Hematopoietic multipotent progenitor cell treated with erythropoietin and hydrocortisone succinate and interleukin-3 and kit ligand, for 15 days (in vitro differentiated cells): ENCODE data around the gene EP400.

Source experiments
- DNase-seq: peaks from one replicate; pipeline ENCODE4 v3.0.0-alpha.2; 2015; ENCODE audit warnings: low spot score

The EP400 gene

GRCh38 chr12:132123970-132124765 lies 174.4 kb downstream of the EP400 start:
- no peak for DNase-seq

GRCh38 chr12:132124766-132125425 lies 175.2 kb downstream of the EP400 start:
- no peak for DNase-seq

GRCh38 chr12:132125736-132126135 lies 176.0 kb downstream of the EP400 start:
- DNase-seq: no peak

- no peak for DNase-seq
Observed at GRCh38 chr12:132127041-132127440, 177.3 kb downstream of the EP400 start.

- no peak for DNase-seq
Observed at GRCh38 chr12:132129007-132129406, 179.3 kb downstream of the EP400 start.

GRCh38 chr12:132130690-132131089 lies 180.9 kb downstream of the EP400 start:
- DNase-seq: no peak
